Measurements from ENCODE around the gene RAB11FIP4. TPM values are rescaled to one million over a fixed set of nuclear protein-coding genes. Genes with fewer than 3 reads are reported as not detected.

The RAB11FIP4 gene
- total RNA-seq, 1 experiment from 2014 or later: 54.9 TPM

DNA sequence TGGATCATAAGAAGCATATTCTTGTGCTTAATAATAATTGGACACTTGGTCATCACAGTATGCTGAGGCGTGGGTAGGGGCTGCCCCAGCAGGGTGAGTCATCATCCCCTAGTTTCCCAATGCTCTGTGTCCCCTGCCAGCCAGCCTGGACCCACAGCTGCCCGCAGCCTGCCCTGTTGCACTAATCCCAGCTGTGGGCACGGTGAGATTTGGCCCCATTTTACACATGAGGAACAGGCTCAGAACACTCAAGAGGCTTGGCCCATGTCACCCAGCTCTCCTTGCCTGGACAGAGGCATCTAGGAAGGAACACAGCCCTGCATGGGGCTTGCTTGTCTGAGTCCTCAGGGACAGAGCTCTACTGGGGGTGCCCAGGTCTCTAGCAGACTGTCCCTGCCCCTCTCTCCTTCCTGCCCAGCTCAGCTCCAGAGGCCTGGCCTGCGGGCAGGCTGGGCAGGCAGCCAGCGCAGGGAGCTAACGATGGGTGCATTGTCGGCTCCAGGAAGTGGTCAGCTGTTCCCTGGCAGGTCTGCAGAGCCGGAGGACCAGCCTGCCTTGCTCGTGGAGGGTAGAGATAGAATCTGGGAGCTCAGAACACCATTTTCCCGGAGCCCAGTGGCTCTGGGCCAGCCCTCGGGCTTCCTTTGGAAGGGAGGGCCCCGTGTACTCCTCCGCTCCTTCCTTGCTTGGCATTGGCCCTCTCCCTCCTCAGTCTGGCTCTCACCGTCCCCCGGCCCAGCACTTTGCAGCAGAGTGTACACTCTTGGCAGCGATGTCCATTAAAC is 189.4 kb downstream of the RAB11FIP4 start (continued):
- TF ChIP-seq, protein P1, sequence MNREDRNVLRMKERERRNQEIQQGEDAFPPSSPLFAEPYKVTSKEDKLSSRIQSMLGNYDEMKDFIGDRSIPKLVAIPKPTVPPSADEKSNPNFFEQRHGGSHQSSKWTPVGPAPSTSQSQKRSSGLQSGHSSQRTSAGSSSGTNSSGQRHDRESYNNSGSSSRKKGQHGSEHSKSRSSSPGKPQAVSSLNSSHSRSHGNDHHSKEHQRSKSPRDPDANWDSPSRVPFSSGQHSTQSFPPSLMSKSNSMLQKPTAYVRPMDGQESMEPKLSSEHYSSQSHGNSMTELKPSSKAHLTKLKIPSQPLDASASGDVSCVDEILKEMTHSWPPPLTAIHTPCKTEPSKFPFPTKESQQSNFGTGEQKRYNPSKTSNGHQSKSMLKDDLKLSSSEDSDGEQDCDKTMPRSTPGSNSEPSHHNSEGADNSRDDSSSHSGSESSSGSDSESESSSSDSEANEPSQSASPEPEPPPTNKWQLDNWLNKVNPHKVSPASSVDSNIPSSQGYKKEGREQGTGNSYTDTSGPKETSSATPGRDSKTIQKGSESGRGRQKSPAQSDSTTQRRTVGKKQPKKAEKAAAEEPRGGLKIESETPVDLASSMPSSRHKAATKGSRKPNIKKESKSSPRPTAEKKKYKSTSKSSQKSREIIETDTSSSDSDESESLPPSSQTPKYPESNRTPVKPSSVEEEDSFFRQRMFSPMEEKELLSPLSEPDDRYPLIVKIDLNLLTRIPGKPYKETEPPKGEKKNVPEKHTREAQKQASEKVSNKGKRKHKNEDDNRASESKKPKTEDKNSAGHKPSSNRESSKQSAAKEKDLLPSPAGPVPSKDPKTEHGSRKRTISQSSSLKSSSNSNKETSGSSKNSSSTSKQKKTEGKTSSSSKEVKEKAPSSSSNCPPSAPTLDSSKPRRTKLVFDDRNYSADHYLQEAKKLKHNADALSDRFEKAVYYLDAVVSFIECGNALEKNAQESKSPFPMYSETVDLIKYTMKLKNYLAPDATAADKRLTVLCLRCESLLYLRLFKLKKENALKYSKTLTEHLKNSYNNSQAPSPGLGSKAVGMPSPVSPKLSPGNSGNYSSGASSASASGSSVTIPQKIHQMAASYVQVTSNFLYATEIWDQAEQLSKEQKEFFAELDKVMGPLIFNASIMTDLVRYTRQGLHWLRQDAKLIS (CRISPR knock-in tag; IDR thresholded peaks at IDR 0.05; ENCODE audit: borderline replicate concordance): no peak
- TF ChIP-seq NR1H2 (CRISPR knock-in tag; IDR thresholded peaks at IDR 0.05): no peak
- TF ChIP-seq, protein P2, sequence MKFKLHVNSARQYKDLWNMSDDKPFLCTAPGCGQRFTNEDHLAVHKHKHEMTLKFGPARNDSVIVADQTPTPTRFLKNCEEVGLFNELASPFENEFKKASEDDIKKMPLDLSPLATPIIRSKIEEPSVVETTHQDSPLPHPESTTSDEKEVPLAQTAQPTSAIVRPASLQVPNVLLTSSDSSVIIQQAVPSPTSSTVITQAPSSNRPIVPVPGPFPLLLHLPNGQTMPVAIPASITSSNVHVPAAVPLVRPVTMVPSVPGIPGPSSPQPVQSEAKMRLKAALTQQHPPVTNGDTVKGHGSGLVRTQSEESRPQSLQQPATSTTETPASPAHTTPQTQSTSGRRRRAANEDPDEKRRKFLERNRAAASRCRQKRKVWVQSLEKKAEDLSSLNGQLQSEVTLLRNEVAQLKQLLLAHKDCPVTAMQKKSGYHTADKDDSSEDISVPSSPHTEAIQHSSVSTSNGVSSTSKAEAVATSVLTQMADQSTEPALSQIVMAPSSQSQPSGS (CRISPR knock-in tag; IDR thresholded peaks at IDR 0.05; ENCODE audit: borderline replicate concordance, low read depth): no peak
- TF ChIP-seq NFE2L1 (CRISPR knock-in tag; IDR thresholded peaks at IDR 0.05): no peak
- no peak for TF ChIP-seq IRF2 (CRISPR knock-in tag; IDR thresholded peaks at IDR 0.05; ENCODE audit: borderline replicate concordance, low read depth)
- TF ChIP-seq HMGA2 (CRISPR knock-in tag; IDR thresholded peaks at IDR 0.05): no peak
- no peak for TF ChIP-seq RELA (CRISPR knock-in tag; IDR thresholded peaks at IDR 0.05; ENCODE audit: borderline replicate concordance)
- TF ChIP-seq SMAD4 (CRISPR knock-in tag; IDR thresholded peaks at IDR 0.05): no peak

DNA sequence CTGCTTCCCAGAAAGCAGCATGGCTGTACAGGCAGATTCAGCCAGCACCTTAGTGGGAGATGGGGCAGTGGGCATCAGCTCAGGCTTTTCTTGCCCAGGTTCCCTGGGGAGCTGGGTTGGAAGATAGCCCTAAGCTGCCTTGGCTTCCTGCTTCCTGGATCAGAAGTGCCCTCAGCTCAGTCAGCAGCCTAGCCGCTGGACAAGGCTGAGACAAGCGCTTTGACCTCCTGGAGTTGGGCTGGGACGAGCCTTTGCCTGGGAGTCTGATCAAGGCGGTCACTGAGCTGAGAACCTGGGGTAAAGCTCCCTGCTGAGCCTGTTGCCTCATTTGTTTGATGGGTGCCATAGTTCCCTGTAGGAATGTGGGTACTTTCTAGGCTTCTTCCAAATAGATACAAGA is 190.0 kb downstream of the RAB11FIP4 start:
- H3K9me3 Mint-ChIP-seq: peaks cover 4% of the 10 kb centered on the region
- no peaks in the 10 kb centered on the region for H3K36me3 Mint-ChIP-seq
- no peaks in the 10 kb centered on the region for H3K27me3 Mint-ChIP-seq (ENCODE audit: low read depth)
- ATAC-seq (no peak), DNase-seq (ENCODE audit: low spot score) (no peak)
- CTCF ChIA-PET: interaction anchor here (0.9 to 2.4 kb wide), 3 partner anchors 24 to 261 kb away, joined by 3 to 10 read pairs (median 5); no protein-coding TSS in a partner anchor
- H3K4me1 Mint-ChIP-seq: no peaks in the 10 kb centered on the region
- POLR2A ChIA-PET: interaction anchor here (1.4 kb wide), 1 partner anchor 21 kb away, joined by 3 read pairs; no protein-coding TSS in a partner anchor
- no peak overlapping the region for H3K4me3 Mint-ChIP-seq
- no peak overlapping the region; the same call in 1 of the 2 replicates for H3K27ac Mint-ChIP-seq
- TF ChIP-seq, protein P3, sequence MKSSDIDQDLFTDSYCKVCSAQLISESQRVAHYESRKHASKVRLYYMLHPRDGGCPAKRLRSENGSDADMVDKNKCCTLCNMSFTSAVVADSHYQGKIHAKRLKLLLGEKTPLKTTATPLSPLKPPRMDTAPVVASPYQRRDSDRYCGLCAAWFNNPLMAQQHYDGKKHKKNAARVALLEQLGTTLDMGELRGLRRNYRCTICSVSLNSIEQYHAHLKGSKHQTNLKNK (CRISPR knock-in tag; IDR thresholded peaks at IDR 0.05): no peak
- TF ChIP-seq ZNF219 (CRISPR knock-in tag; IDR thresholded peaks at IDR 0.05; ENCODE audit: borderline replicate concordance) (no peak), JAZF1 (CRISPR knock-in tag; IDR thresholded peaks at IDR 0.05) (no peak), TP53 (CRISPR knock-in tag; IDR thresholded peaks at IDR 0.05) (no peak), OVOL2 (CRISPR knock-in tag; IDR thresholded peaks at IDR 0.05; ENCODE audit: borderline replicate concordance) (no peak)
- TF ChIP-seq, protein P1 (CRISPR knock-in tag; IDR thresholded peaks at IDR 0.05; ENCODE audit: borderline replicate concordance): no peak
- TF ChIP-seq, protein P4, sequence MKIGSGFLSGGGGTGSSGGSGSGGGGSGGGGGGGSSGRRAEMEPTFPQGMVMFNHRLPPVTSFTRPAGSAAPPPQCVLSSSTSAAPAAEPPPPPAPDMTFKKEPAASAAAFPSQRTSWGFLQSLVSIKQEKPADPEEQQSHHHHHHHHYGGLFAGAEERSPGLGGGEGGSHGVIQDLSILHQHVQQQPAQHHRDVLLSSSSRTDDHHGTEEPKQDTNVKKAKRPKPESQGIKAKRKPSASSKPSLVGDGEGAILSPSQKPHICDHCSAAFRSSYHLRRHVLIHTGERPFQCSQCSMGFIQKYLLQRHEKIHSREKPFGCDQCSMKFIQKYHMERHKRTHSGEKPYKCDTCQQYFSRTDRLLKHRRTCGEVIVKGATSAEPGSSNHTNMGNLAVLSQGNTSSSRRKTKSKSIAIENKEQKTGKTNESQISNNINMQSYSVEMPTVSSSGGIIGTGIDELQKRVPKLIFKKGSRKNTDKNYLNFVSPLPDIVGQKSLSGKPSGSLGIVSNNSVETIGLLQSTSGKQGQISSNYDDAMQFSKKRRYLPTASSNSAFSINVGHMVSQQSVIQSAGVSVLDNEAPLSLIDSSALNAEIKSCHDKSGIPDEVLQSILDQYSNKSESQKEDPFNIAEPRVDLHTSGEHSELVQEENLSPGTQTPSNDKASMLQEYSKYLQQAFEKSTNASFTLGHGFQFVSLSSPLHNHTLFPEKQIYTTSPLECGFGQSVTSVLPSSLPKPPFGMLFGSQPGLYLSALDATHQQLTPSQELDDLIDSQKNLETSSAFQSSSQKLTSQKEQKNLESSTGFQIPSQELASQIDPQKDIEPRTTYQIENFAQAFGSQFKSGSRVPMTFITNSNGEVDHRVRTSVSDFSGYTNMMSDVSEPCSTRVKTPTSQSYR (CRISPR knock-in tag; IDR thresholded peaks at IDR 0.05): no peak
- TF ChIP-seq, protein P5, sequence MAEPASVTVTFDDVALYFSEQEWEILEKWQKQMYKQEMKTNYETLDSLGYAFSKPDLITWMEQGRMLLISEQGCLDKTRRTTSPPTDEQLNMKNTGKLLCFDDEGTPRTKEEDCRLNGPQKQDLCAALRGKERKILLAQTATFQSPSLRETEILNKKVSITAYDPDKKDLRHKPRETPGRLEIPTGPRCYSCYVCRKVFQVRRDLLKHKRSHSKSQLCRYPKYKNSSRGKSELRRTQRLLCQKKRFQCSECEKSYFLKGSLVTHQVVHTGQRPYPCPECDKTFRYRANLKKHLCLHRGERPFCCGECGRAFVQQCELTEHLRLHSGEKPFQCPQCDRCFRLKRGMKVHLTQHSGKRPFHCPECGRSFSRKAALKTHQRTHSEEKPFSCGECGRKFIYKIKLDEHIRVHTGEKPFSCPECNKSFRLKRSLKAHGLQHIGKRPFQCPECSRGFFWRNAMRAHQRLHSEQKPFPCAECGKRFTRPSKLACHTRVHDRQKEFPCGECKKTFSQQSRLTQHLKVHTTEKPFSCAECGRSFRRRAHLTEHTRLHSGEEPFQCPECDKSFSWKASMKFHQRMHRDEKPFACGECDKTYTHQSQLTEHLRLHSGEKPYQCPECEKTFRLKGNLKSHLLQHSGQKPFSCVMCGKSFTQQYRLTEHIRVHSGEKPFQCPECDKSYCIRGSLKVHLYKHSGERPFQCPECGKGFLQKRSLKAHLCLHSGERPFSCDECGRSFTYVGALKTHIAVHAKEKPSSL (CRISPR knock-in tag; conservative IDR thresholded peaks at IDR 0.05): no peak
- TF ChIP-seq, protein P6, sequence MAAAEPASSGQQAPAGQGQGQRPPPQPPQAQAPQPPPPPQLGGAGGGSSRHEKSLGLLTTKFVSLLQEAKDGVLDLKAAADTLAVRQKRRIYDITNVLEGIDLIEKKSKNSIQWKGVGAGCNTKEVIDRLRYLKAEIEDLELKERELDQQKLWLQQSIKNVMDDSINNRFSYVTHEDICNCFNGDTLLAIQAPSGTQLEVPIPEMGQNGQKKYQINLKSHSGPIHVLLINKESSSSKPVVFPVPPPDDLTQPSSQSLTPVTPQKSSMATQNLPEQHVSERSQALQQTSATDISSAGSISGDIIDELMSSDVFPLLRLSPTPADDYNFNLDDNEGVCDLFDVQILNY (CRISPR knock-in tag; IDR thresholded peaks at IDR 0.05): no peak
- TF ChIP-seq, protein P7, sequence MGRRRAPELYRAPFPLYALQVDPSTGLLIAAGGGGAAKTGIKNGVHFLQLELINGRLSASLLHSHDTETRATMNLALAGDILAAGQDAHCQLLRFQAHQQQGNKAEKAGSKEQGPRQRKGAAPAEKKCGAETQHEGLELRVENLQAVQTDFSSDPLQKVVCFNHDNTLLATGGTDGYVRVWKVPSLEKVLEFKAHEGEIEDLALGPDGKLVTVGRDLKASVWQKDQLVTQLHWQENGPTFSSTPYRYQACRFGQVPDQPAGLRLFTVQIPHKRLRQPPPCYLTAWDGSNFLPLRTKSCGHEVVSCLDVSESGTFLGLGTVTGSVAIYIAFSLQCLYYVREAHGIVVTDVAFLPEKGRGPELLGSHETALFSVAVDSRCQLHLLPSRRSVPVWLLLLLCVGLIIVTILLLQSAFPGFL (CRISPR knock-in tag; IDR thresholded peaks at IDR 0.05; ENCODE audit: borderline replicate concordance): no peak

All from WTC11 (cell line).